Liver (tissue), 3 donors: ENCODE data around the gene PPP2R5C.

Experiments
- EGR1 ChIP-seq, 2 donors: IDR thresholded peaks; 2 replicates each; pipeline ENCODE4 v1.6.1; 2016 to 2018; ENCODE audit warnings: antibody characterized with exemption in 2 of 2, low read depth in 2 of 2
- FOXA2 ChIP-seq: IDR thresholded peaks from 2 replicates; pipeline ENCODE4 v1.6.1; 2016; ENCODE audit warnings: antibody characterized with exemption
- GABPA ChIP-seq, 2 donors: IDR thresholded peaks in 1 of 2; conservative IDR thresholded peaks in 1 of 2; 2 replicates each; pipeline ENCODE4 v1.6.1; 2016; ENCODE audit warnings: antibody characterized with exemption in 2 of 2, mild to moderate bottlenecking in 1 of 2, moderate library complexity in 1 of 2
- JUND ChIP-seq, 2 donors: IDR thresholded peaks; 2 replicates each; pipeline ENCODE4 v1.6.1; 2016; ENCODE audit warnings: antibody characterized with exemption in 2 of 2
- SP1 ChIP-seq: IDR thresholded peaks from 2 replicates; pipeline ENCODE4 v1.6.1; 2018; ENCODE audit warnings: antibody characterized with exemption, mild to moderate bottlenecking
- TAF1 ChIP-seq: conservative IDR thresholded peaks from 2 replicates; pipeline ENCODE4 v1.6.1; 2016; ENCODE audit warnings: antibody characterized with exemption, mild to moderate bottlenecking
- YY1 ChIP-seq: IDR thresholded peaks from 2 replicates; pipeline ENCODE4 v1.6.1; 2016; ENCODE audit warnings: antibody characterized with exemption, mild to moderate bottlenecking
- TF ChIP-seq, protein P1 (sequence below): IDR thresholded peaks from 2 replicates; pipeline ENCODE4 v1.6.1; 2016; ENCODE audit warnings: antibody characterized with exemption, mild to moderate bottlenecking
- TF ChIP-seq, protein P2 (sequence below): fragments of 150-350 bp; IDR thresholded peaks from 2 replicates; pipeline ENCODE4 v1.5.1; 2017; ENCODE audit warnings: improper control_type of control experiment, low read depth, low read length; ENCODE audit not compliant: missing input control
- TF ChIP-seq, protein P3 (sequence below): IDR thresholded peaks from 2 replicates; pipeline ENCODE4 v1.6.1; 2016; ENCODE audit warnings: antibody characterized with exemption
- TF ChIP-seq, protein P4 (sequence below): IDR thresholded peaks from 2 replicates; pipeline ENCODE4 v1.6.1; 2016; ENCODE audit warnings: antibody characterized with exemption
- donor health status: healthy.
- donor health status: healthy.

DNA sequence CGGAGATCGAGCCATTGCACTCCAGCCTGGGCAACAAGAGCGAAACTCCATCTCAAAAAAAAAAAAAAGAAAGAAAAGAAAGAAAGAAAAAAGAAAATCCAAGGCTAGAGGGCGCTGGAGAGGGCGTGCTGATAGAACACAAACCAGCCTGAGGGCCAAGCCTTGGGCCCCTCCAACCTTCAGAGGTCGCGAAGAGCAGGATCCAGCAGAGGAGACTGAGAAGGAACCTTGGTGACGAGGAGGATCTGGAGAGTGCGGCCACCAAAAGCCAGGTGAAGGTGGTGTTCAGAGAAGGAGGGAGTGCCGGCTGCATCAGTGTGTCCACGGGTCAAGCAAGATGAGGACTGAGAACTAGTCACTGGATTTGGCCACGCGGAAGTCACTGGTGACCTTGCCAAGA, 198.7 kb downstream of the PPP2R5C start:
- TF ChIP-seq, protein P1, sequence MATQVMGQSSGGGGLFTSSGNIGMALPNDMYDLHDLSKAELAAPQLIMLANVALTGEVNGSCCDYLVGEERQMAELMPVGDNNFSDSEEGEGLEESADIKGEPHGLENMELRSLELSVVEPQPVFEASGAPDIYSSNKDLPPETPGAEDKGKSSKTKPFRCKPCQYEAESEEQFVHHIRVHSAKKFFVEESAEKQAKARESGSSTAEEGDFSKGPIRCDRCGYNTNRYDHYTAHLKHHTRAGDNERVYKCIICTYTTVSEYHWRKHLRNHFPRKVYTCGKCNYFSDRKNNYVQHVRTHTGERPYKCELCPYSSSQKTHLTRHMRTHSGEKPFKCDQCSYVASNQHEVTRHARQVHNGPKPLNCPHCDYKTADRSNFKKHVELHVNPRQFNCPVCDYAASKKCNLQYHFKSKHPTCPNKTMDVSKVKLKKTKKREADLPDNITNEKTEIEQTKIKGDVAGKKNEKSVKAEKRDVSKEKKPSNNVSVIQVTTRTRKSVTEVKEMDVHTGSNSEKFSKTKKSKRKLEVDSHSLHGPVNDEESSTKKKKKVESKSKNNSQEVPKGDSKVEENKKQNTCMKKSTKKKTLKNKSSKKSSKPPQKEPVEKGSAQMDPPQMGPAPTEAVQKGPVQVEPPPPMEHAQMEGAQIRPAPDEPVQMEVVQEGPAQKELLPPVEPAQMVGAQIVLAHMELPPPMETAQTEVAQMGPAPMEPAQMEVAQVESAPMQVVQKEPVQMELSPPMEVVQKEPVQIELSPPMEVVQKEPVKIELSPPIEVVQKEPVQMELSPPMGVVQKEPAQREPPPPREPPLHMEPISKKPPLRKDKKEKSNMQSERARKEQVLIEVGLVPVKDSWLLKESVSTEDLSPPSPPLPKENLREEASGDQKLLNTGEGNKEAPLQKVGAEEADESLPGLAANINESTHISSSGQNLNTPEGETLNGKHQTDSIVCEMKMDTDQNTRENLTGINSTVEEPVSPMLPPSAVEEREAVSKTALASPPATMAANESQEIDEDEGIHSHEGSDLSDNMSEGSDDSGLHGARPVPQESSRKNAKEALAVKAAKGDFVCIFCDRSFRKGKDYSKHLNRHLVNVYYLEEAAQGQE: no peak
- TF ChIP-seq, protein P2, sequence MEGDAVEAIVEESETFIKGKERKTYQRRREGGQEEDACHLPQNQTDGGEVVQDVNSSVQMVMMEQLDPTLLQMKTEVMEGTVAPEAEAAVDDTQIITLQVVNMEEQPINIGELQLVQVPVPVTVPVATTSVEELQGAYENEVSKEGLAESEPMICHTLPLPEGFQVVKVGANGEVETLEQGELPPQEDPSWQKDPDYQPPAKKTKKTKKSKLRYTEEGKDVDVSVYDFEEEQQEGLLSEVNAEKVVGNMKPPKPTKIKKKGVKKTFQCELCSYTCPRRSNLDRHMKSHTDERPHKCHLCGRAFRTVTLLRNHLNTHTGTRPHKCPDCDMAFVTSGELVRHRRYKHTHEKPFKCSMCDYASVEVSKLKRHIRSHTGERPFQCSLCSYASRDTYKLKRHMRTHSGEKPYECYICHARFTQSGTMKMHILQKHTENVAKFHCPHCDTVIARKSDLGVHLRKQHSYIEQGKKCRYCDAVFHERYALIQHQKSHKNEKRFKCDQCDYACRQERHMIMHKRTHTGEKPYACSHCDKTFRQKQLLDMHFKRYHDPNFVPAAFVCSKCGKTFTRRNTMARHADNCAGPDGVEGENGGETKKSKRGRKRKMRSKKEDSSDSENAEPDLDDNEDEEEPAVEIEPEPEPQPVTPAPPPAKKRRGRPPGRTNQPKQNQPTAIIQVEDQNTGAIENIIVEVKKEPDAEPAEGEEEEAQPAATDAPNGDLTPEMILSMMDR: peak; percentile 15
- TF ChIP-seq SP1: no peak
- no peak for TF ChIP-seq TAF1
- TF ChIP-seq, protein P3, sequence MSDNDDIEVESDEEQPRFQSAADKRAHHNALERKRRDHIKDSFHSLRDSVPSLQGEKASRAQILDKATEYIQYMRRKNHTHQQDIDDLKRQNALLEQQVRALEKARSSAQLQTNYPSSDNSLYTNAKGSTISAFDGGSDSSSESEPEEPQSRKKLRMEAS: no peak
- TF ChIP-seq FOXA2: no peak
- no peak for TF ChIP-seq EGR1 (IDR thresholded peaks at IDR 0.05; ENCODE audit: low read depth in 2 of 2)
- TF ChIP-seq JUND (IDR thresholded peaks at IDR 0.05): no peak
- TF ChIP-seq, protein P4, sequence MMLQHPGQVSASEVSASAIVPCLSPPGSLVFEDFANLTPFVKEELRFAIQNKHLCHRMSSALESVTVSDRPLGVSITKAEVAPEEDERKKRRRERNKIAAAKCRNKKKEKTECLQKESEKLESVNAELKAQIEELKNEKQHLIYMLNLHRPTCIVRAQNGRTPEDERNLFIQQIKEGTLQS: no peak
- TF ChIP-seq GABPA (IDR thresholded peaks at IDR 0.05 in 1 of 2, conservative IDR thresholded peaks at IDR 0.05 in 1 of 2): no peak
- no peak for TF ChIP-seq YY1
